ENCODE measurements around the gene PRPSAP2. TPM values are rescaled to one million over a fixed set of nuclear protein-coding genes. Genes with fewer than 3 reads are reported as not detected.

Gene PRPSAP2
- polyA plus RNA-seq, 1 donor (not counting 4 experiments of a cell fraction or from before 2014, with no cell fraction given), result 39.1 TPM

DNA sequence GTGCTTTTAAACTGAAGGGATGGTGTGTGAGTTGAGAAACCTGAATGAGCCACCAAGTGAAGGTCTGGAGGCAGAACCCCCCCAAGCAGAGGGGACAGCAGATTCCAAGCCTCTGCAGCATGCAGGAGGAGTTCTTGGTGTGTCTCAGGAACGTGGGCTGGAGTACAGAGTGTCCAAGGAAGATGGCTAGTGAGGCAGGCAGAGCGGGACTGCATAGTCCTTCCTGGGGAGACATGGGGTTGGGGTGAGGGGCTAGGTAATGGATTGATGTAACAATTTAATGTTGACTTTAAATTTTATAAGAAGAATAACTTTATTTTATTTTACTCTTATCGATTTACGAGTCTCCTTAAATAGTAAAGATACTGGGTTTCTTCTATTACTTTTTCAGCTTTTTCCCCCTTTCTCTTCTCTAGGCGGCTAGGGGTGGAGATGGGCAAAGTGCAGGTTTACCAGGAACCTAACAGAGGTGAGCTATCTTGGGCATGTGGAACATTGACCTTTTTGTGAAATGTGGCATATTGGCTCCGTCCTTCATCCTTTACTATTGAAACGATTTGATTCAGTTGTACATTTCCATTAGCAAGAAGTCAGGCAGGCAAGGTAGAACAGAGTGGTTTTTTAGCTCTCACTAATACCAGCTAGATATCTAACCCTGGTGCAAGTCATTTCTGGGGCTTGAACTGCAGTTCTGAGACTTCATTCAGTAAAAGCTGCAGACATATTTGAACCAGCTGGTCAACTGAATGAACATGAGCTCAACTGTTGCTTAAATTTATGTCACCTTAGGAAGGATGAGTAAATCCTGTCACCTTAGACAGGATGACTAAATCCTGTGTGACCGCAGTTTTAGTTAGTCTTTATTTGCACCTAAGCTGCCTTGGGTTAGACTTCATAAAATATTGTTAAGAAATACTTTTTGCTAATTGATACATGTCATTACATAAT lies 9.2 kb downstream of the PRPSAP2 start:
- no peak for TF ChIP-seq EZH2 (IDR thresholded peaks at IDR 0.05; ENCODE audit: low read length)
- TF ChIP-seq, protein P1, sequence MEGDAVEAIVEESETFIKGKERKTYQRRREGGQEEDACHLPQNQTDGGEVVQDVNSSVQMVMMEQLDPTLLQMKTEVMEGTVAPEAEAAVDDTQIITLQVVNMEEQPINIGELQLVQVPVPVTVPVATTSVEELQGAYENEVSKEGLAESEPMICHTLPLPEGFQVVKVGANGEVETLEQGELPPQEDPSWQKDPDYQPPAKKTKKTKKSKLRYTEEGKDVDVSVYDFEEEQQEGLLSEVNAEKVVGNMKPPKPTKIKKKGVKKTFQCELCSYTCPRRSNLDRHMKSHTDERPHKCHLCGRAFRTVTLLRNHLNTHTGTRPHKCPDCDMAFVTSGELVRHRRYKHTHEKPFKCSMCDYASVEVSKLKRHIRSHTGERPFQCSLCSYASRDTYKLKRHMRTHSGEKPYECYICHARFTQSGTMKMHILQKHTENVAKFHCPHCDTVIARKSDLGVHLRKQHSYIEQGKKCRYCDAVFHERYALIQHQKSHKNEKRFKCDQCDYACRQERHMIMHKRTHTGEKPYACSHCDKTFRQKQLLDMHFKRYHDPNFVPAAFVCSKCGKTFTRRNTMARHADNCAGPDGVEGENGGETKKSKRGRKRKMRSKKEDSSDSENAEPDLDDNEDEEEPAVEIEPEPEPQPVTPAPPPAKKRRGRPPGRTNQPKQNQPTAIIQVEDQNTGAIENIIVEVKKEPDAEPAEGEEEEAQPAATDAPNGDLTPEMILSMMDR (optimal IDR thresholded peaks at IDR 0.05 in 1 of 3, IDR thresholded peaks at IDR 0.05 in 1 of 3, conservative IDR thresholded peaks at IDR 0.05 in 1 of 3; ENCODE audit: extremely low read depth in 1 of 3, insufficient read depth in 2 of 3, low read length in 3 of 3), result no peak
- no peak for DNase-seq (ENCODE audit: low read depth, low spot score)
- H3K9me3 ChIP-seq (ENCODE audit: control insufficient read depth, low read depth, low read length), result no peaks in the 10 kb centered on the region
- H3K27ac ChIP-seq (ENCODE audit: control insufficient read depth, insufficient read depth, low read length), result no peak overlapping the region
- H3K9me1 ChIP-seq (ENCODE audit: control insufficient read depth, extremely low read depth, insufficient read depth, low read length), result no peaks in the 10 kb centered on the region
- H3K36me3 ChIP-seq (ENCODE audit: control insufficient read depth in 2 of 2, extremely low read depth in 1 of 2, insufficient read depth in 2 of 2, low read length in 2 of 2), result peaks cover 3 to 13% of the 10 kb centered on the region in 2 experiments
- H3K9ac ChIP-seq (ENCODE audit: control insufficient read depth, extremely low read depth, insufficient read depth, low read length), result no peak overlapping the region
- no peak overlapping the region for H3K4me2 ChIP-seq (ENCODE audit: control insufficient read depth, extremely low read depth, insufficient read depth, low read depth, low read length)
- no peaks in the 10 kb centered on the region for H3K27me3 ChIP-seq (ENCODE audit: control insufficient read depth, extremely low read depth, insufficient read depth, low read length)
- peak; percentile 5 for FAIRE-seq
- peaks cover 3% of the 10 kb centered on the region for H4K20me1 ChIP-seq (ENCODE audit: control insufficient read depth, extremely low read depth, insufficient read depth, low read length)
- dilution Hi-C loops (cut with MboI; ENCODE audit: extremely low pct_ligation_motif_present, low sequenced_read_pairs), result no loop called here
- H3K4me3 ChIP-seq (ENCODE audit: control insufficient read depth in 2 of 3, extremely low read depth in 1 of 3, insufficient read depth in 2 of 3, low read depth in 1 of 3, low read length in 3 of 3), result no peak overlapping the region
- H2AFZ ChIP-seq (ENCODE audit: control insufficient read depth, low read length), result no peak overlapping the region
- no peaks in the 10 kb centered on the region for H3K4me1 ChIP-seq (ENCODE audit: control insufficient read depth, extremely low read depth, insufficient read depth, low read length)
- peaks cover 13% of the 10 kb centered on the region for H3K79me2 ChIP-seq (ENCODE audit: control insufficient read depth, insufficient read depth, low read length)

DNA sequence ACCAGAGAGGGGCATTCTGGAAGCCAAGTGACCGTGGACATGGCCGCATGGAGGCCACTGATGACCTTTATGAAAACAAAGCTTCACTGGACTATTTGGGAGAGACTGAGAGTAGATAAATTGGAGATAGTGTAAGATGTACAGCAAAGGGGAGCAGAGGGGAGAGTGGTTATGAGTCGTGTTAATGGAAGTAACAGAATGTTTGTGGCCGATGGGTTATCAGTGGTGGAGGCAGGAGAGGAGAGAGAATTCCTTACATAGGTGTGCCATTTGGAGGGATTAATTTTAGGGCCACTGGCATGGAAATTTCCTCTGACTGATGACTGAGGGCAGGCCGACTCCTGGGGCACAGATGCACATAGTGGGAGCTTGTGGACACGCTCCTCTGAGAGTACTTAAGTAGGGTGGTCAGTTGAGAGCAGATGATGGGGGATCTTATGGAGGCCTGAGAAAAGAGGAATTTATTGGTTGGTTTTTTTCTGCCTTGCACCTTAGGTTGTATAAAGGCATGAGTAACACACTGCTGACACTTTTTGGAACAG lies 19.2 kb downstream of the PRPSAP2 start:
- dilution Hi-C loops (cut with MboI; ENCODE audit: extremely low pct_ligation_motif_present, low sequenced_read_pairs), result no loop called here
- peak overlapping the region; percentile 57 for H3K4me2 ChIP-seq (ENCODE audit: control insufficient read depth, extremely low read depth, insufficient read depth, low read depth, low read length)
- H3K4me1 ChIP-seq (ENCODE audit: control insufficient read depth, extremely low read depth, insufficient read depth, low read length), result peaks cover 15% of the 10 kb centered on the region
- H3K79me2 ChIP-seq (ENCODE audit: control insufficient read depth, insufficient read depth, low read length), result no peaks in the 10 kb centered on the region
- no peaks in the 10 kb centered on the region for H3K9me3 ChIP-seq (ENCODE audit: control insufficient read depth, low read depth, low read length)
- H3K27ac ChIP-seq (ENCODE audit: control insufficient read depth, insufficient read depth, low read length), result peak overlapping the region; percentile 54
- H3K27me3 ChIP-seq (ENCODE audit: control insufficient read depth, extremely low read depth, insufficient read depth, low read length), result no peaks in the 10 kb centered on the region
- no peak overlapping the region for H3K4me3 ChIP-seq (ENCODE audit: control insufficient read depth in 2 of 3, extremely low read depth in 1 of 3, insufficient read depth in 2 of 3, low read depth in 1 of 3, low read length in 3 of 3)
- FAIRE-seq, result peak; percentile 85
- DNase-seq (ENCODE audit: low read depth, low spot score), result no peak
- no peaks in the 10 kb centered on the region for H4K20me1 ChIP-seq (ENCODE audit: control insufficient read depth, extremely low read depth, insufficient read depth, low read length)
- no peak overlapping the region for H2AFZ ChIP-seq (ENCODE audit: control insufficient read depth, low read length)
- H3K36me3 ChIP-seq (ENCODE audit: control insufficient read depth in 2 of 2, extremely low read depth in 1 of 2, insufficient read depth in 2 of 2, low read length in 2 of 2), result peaks cover 10 to 23% of the 10 kb centered on the region in 2 experiments
- no peaks in the 10 kb centered on the region for H3K9me1 ChIP-seq (ENCODE audit: control insufficient read depth, extremely low read depth, insufficient read depth, low read length)
- TF ChIP-seq, protein P1 (optimal IDR thresholded peaks at IDR 0.05 in 1 of 3, IDR thresholded peaks at IDR 0.05 in 1 of 3, conservative IDR thresholded peaks at IDR 0.05 in 1 of 3; ENCODE audit: extremely low read depth in 1 of 3, insufficient read depth in 2 of 3, low read length in 3 of 3), result no peak
- TF ChIP-seq EZH2 (IDR thresholded peaks at IDR 0.05; ENCODE audit: low read length), result no peak
- H3K9ac ChIP-seq (ENCODE audit: control insufficient read depth, extremely low read depth, insufficient read depth, low read length), result no peak overlapping the region
